ENCODE results near the gene CLASRP.

The CLASRP gene

GRCh38 chr19:45113628-45114027, 74.8 kb downstream of the CLASRP start:
- TF ChIP-seq FOXP2 (optimal IDR thresholded peaks at IDR 0.05; ENCODE audit: borderline replicate concordance, extremely low read depth, extremely low read length, insufficient read depth) (no peak), REST (IDR thresholded peaks at IDR 0.05; ENCODE audit: insufficient read depth in 1 of 2, low read depth in 2 of 2, low read length in 2 of 2) (no peak), POLR2AphosphoS5 (IDR thresholded peaks at IDR 0.05; ENCODE audit: low read depth, low read length) (no peak)

GRCh38 chr19:45114116-45114515, 75.3 kb downstream of the CLASRP start:
- TF ChIP-seq SIN3A (IDR thresholded peaks at IDR 0.05; ENCODE audit: borderline replicate concordance, insufficient read depth, low read length) (no peak), REST (IDR thresholded peaks at IDR 0.05; ENCODE audit: insufficient read depth in 1 of 2, low read depth in 2 of 2, low read length in 2 of 2) (no peak), FOXP2 (optimal IDR thresholded peaks at IDR 0.05; ENCODE audit: borderline replicate concordance, extremely low read depth, extremely low read length, insufficient read depth) (no peak), POLR2AphosphoS5 (IDR thresholded peaks at IDR 0.05; ENCODE audit: low read depth, low read length) (no peak), TAF1 (IDR thresholded peaks at IDR 0.05; ENCODE audit: borderline replicate concordance, insufficient read depth, low read length) (no peak)

- TF ChIP-seq SIN3A (IDR thresholded peaks at IDR 0.05; ENCODE audit: borderline replicate concordance, insufficient read depth, low read length) (no peak), TAF1 (IDR thresholded peaks at IDR 0.05; ENCODE audit: borderline replicate concordance, insufficient read depth, low read length) (no peak), POLR2AphosphoS5 (IDR thresholded peaks at IDR 0.05; ENCODE audit: low read depth, low read length) (no peak), FOXP2 (optimal IDR thresholded peaks at IDR 0.05; ENCODE audit: borderline replicate concordance, extremely low read depth, extremely low read length, insufficient read depth) (no peak), REST (IDR thresholded peaks at IDR 0.05; ENCODE audit: insufficient read depth in 1 of 2, low read depth in 2 of 2, low read length in 2 of 2) (no peak)
Observed at GRCh38 chr19:45115809-45116615, 77.2 kb downstream of the CLASRP start.

- TF ChIP-seq SIN3A (IDR thresholded peaks at IDR 0.05; ENCODE audit: borderline replicate concordance, insufficient read depth, low read length): no peak
- no peak for TF ChIP-seq TAF1 (IDR thresholded peaks at IDR 0.05; ENCODE audit: borderline replicate concordance, insufficient read depth, low read length)
- no peak for TF ChIP-seq REST (IDR thresholded peaks at IDR 0.05; ENCODE audit: insufficient read depth in 1 of 2, low read depth in 2 of 2, low read length in 2 of 2)
- TF ChIP-seq POLR2AphosphoS5 (IDR thresholded peaks at IDR 0.05; ENCODE audit: low read depth, low read length): no peak
- no peak for TF ChIP-seq FOXP2 (optimal IDR thresholded peaks at IDR 0.05; ENCODE audit: borderline replicate concordance, extremely low read depth, extremely low read length, insufficient read depth)
Observed at GRCh38 chr19:45117167-45117594, 78.3 kb downstream of the CLASRP start.
